Fibroblast of skin of scalp (primary cell): ENCODE measurements around the gene THEMIS2.
"Not testable (repeated sequence)": the region's sequence is repeated elsewhere in the genome, so short reads cannot be mapped to it uniquely, and the experiment has no call there.

Experiments
- DNase-seq: peaks from one replicate; pipeline ENCODE4 v3.0.0-alpha.2; 2013

Gene THEMIS2

DNA sequence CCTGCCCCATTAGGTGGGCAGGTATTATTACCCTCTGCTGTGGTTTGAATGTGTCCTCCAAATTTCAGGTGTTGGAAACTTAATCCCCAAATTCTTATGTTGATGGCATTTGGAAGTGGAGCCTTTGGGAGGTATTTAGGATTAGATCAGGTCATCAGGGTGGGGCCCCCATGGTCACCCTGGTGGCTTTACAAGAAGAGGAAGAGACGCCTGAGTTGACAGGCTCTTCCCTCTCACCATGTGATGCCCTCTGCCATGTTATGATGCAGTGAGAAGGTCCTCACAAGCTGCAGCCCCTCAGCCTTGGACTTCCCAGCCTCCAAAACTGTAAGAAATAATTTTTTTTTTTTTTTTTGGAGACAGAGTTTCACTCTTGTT, 8.8 kb upstream of the THEMIS2 start:
- no peak for DNase-seq

DNA sequence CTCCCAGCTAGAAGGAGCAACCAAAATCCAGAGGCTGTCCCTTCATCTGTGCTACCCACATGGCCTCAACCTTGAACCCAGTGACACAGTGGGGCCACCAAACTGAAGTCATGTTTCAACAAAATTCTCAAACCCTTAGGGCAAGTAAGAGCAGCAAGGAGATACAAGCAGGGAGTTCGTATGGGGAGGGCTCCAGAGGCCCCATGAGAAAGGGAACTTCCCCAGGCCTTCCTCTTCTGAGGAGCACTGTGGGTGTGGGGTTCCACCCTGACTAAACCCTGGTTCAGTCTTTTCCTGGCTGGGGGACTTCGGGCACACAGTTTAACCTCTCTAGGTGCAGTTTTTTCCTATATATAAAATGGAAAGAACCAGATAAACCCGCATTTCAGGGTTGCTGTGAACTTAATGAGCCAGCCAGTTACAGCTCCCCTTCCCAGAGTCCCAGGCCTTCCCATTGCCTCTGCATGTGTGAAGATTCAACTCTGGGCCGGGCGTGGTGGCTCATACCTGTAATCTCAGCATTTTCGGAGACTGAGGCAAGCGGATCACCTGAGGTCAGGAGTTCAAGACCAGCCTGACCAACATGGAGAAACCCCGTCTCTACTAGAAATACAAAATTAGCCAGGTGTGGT, 8.0 kb upstream of the THEMIS2 start:
- DNase-seq: no peak

DNA sequence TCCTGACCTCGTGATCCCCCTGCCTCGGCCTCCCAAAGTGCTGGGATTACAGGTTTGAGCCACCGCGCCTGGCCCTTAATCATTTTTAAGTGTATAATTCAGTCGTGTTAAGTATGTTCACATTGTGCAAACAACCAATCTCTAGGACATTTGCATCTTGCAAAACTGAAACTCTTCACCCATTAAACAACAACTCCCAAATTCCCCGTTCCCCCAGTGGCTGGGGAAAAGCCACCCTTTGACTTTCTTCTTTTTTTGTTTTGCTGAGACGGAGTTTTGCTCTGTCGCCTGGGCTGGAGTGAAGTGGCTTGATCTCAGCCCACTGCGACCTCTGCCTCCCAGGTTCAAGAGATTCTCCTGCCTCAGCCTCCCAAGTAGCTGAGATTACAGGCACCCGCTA, 6.5 kb upstream of the THEMIS2 start:
- no peak for DNase-seq

DNA sequence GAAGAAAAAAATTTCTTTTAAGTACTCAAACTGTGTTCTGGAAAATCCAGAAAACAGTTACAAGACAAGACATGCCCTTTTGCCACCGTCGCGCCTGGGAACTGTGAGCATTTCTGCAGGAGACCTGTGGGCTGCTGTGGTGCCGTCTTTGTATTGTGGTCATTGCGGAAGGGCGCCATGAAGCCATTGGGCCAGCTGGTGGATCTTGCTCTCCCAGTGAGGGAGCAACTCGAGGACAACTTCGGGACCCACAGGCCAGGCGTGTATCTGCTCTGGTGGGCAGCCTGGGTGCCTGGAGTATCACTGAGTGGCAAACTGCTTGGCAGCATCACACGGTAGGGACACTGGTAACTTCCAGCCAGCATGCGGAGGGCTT, 3.8 kb upstream of the THEMIS2 start:
- no peak for DNase-seq

DNA sequence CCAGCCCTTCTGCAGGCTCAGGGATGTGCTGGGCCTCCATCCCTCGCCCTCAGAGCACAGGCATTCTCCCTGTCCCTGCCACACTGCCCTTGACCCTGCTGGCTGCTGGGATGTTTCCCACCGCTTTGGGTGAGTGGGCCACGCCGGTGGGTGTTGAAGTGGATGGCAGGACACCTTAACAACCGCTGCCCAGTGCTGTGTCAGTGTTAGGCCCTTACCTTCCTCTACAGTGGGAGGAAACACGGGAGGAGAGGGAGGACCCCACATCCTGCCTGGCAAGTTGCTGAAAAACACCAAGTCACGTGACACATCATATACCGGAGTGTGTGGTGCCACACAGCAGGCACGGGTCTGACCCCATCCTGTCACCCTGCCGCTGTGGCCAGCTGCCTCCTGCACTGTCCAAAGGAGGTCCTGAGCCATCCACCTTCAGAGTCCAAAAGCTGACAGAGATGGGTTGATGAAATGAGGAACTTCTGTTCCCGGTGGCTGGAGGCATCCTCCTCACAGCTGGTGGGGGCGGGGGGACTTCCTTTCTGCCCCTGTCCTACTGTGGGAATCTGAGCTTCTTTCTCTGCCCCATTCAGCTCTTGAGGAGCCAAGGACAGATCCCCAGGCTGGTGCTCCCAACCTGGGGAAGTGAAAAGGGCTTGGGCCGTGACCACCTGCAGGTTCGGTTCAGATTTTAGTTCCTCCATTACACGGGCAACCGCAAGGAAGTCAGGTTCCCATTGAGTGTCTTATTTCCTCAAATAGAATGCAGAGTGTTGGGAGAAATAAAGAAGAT, 3.2 kb upstream of the THEMIS2 start:
- DNase-seq: no peak

DNA sequence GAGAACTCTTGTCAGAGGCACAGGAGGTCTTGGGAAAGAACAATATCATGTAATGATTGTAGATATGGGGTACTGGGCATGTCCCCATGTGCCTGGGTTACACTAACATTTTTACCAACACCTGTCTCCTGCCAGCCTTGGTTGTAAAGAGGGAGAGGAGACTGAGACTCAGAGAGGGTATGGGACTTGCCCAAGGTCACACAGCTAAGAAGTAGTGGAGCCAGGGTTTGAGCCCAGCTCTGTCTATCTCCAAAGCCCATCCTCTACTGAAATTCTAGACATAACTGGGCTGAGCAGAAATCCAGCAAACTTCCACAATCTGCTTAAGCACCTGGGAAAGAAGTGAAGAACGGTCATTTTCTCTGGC, 2.6 kb upstream of the THEMIS2 start:
- no peak for DNase-seq

DNA sequence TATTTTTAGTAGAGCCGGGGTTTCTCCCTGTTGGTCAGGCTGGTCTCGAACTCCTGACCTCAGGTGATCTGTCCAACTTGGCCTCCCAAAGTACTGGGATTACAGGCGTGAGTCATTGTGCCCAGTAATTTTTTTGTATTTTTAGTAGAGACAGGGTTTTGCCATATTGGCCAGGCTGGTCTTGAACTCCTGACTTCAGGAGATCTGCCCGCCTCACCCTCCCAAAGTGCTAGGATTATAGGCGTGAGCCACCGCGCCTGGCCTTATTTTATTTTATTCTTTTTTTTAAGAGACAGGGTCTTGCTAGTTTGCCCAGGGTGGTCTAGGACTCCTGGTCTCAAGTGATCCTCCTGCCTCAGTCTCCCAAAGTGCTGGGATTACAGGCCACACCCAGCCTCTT, 1.3 kb upstream of the THEMIS2 start:
- not testable (repeated sequence) for DNase-seq

DNA sequence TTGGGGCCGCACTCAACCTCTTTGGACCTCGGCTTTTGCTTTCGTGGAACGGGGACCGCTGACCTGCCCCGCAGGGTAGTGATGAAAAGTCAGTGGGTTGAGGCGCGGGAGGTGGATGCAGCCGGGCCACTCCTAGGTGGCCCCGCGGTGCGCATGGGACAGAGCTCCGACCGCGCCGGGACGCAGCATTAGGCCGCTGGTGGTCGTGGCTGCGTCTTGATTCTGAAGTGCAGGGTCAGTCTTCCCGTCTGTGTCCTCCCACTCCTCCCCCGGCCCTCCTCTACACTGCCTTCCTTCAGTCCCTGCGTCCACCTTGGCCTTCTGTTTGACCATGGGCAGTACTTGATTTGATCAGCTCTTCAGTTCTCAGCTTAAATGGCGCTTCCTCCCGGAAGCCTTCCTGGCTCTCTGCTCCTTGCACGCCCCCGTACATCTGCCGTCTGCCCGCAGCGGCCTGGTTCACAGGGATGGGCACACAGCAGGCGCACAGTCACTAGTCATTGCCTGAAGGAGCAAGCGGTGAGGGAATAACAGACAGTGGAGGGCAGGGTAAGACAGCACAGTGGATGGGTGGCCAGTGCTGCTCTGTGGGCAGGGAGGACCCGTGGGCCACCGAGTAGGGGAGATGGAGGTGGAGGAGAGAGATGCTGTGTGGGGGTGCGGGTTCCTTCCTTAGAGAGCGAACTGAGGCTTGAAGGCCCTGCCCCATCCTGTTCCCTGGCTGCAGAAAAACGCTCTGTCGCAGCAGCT, 633 bp downstream of the THEMIS2 start:
- DNase-seq: no peak

DNA sequence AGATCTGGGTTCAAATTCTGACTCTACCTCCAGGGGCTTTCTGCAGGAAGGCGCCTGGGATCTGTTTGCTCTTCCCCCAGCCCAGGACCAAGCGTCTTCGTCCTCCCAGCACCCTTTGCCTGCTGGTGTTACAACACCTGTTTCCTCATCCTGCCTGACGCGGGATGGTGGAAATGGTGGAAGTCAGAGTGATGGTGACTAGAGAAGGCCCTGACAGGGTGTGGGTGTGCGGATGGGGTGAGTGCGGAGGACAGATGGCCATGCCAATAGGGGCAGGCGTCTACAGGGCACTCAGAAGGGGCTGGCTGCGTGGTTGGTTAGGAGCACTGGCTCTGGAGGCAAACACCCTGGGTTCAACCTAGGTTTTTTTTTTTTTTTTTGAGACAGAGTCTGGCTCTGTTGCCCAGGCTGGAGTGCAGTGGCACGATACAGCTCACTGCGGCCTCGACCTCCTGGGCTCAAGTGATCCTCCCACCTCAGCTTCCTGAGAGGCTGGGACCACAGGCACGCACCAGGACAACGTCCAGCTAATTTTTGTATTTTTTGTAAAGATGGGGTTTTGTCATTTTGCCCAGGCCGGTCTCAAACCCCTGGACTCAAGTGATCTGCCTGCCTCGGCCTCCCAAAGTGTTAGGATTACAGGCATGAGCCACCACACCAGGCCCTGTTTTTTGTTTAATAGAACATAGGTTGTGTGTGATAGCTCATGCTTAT, 1.5 kb downstream of the THEMIS2 start:
- DNase-seq: no peak

DNA sequence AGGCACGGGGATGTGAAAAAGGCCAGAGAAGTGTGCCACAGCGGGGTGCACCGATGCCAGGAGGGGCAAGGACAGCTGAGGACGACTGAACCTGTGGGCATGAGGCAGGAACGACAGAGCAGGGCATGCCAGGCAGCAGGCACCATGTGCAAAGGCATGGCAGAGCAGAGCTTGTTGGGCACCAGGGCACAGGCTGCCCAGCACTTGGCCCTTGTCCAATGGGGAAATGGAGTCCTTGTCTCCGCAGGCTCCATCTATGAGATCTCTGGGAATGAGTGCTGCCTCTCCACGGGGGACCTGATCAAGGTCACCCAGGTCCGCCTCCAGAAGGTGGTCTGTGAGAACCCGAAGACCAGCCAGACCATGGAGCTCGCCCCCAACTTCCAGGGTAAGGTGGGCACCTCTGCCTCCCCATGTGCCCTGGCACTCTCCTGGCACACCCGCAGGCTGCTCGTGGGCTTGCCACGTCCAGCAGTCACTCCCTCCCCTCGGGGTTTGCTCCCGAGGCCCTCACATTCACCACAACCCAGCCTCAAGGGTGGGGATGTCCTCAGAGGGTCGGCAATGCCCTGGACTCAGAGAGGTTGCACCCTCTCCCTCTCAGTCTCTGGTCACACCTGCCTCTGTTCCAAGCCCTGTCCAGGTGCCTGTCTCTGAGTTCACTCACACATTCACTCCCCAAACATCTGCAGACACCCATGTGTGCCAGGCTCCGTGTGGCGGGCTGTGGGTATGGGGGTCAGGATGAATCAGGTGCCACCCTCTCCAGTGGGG, 4.2 kb downstream of the THEMIS2 start:
- DNase-seq: no peak

DNA sequence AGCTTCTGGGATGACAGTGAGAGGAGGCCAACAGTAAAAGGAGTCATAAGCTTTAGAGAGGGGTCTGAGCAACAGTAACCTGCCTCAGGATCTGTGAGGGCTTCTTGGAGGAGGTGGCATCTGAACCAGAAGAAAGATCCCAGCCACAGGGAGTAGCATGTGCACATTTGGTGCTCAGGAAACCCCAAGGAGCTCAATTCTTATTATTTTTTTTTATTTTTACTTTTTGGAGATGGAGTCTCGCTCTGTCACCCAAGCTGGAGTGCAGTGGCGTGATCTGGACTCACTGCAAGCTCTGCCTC, 4.7 kb downstream of the THEMIS2 start:
- DNase-seq: no peak

DNA sequence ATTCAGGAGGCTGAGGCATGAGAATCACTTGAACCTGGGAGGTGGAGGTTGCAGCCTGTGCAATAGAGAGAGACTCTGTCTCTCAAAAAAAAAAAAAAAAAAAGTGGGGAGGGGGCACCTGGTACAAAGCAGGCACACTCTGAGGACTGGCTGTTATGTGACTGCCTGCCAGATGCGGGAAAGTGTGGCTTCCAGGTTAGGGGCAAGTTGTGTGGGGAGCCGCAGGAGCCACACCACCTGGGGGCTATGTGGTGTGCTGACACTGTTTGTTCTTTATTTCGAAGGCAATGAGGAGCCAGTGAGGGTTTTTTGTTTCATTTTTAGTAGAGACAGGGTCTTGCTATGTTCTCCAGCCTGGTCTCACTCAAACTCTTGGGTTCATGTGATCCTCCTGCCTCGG, 5.7 kb downstream of the THEMIS2 start:
- DNase-seq: no peak

DNA sequence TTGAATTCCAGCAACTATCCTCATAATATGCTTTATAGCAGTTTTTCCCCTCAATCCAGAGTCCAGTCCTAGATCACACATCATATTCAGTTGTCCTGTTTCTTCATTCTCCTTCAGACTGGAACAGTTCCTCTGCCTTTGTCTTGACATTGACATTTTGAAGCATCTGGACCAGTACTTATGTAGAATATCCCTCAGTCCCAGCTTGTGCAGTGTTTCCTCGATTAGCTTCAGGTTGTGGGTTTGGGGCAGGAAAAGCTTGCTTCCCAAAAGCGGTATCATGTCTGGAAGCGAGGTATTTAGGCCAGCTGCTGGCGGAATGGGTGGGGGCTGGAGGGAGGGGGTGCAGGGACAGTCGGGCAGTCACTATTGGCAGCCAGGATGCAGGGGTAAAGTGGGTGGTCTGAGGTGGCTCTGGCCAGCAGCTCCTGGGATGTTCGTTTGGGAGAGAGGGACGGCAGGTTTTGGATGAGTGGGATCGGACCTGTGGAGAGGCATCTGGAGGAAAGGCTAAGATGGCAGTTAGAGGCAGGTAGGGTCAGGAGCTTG, 6.5 kb downstream of the THEMIS2 start:
- DNase-seq: no peak

DNA sequence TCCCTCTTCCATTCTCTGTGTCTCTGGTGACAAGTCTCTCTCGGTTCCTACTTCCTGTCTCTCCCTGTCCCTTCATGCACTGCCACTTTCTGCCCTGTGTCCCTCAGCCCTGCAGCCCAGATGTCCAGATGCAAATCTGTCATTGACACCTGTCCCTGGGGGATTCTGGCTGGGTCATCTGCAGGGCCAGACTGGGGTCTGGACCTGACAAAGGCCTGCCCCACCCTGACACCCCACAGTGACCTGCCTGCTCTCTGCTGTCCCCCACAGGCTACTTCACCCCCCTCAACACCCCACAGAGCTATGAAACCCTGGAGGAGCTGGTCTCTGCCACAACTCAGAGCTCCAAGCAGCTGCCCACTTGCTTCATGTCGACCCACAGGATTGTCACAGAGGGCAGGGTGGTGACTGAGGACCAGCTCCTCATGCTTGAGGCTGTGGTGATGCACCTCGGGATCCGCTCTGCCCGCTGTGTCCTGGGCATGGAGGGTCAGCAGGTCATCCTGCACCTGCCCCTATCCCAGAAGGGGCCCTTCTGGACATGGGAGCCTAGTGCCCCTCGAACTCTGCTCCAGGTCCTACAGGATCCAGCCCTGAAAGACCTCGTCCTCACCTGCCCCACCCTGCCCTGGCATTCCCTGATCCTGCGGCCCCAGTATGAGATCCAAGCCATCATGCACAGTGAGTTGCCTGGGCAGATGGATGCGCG, 7.2 kb downstream of the THEMIS2 start:
- no peak for DNase-seq

DNA sequence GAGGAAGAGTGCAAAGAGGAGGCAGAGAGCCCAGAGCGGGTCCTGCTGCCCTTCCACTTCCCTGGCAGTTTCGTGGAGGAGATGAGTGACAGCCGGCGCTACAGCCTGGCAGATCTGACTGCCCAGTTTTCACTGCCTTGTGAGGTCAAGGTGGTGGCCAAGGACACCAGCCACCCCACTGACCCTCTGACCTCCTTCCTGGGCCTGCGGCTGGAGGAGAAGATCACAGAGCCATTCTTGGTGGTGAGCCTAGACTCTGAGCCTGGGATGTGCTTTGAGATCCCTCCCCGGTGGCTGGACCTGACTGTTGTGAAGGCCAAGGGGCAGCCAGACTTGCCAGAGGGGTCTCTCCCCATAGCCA, 10.2 kb downstream of the THEMIS2 start:
- DNase-seq: no peak

DNA sequence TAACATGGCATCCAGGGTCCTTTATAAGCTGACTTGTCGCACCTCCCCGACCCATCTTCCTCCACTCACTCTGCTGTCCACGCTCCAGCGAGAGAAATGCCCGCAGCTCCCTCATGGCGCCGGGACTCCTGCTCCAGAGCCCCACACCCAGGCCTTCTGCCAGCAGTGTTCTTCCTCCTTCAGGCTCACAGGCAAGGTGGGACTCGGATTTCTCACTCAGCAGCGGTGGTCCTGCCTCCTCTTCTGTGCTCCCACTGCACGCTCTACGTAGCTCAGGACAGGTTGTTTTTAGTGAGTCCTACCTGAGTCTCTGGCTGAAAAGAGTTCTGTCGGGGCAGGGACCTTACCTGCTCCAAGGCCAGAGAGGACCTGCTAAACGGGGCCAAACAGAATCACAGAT, 11.2 kb downstream of the THEMIS2 start:
- no peak for DNase-seq

DNA sequence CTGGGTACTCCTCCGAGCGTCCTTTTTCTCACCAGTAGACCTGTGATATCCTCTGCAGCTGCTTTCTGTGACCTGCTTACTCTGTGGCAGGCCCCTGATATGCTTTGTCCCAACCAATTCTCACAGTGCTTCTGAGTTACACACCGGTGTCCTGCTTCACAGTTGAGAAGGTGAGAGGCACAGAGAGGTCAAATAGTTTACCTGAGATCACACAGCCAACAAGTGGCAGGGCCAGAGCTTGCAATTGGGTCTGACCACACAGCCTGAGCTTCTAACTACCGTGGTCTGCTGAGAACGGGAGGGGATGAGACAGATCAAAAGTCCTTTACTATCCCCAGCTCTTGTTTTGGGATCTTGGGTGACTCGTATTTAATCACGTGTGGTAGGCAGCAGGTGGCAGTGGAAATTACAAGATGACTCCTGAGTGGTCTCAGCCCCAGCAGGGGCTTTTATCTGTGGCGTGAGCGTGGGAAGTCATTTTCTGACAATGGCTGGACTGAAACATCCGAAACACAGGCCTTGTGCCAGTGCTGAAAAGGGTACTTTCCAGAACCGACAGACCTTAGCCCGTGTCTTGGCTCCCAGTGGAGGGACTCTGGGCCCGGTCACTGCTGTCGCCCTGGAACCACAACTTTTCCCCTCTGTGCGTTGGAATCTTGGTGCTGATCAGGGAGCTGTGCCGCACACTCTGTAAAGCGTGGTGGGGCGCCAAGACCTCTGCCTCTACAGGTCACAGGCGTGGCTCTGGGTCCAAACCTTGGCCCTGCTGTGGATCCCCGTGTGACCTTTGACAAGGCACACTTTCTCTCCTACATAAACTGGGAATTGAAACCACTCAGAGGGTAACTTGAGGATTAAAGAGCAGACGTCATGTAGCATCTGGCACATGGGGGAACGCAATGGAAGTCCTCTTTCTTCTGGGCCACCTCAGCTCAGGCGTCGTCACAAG, 11.9 kb downstream of the THEMIS2 start:
- no peak for DNase-seq

DNA sequence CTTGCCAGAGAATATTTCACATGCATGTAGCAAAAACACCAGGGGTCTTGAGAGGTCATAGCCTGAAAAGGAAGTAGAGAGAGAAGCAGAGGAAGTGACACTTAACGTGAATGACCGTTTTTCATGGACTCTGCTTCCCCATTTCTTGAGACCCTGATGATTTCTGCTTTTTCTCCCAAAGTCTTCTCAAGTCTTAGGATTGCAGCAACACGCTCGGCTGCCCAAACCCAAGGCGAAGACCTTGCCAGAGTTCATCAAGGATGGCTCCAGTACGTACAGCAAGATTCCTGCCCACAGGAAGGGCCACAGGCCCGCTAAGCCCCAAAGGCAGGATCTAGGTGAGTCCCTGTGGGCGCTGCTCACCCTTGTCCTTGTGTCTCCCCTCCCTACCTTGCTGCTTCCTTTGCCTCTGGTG, 12.8 kb downstream of the THEMIS2 start:
- DNase-seq: no peak

DNA sequence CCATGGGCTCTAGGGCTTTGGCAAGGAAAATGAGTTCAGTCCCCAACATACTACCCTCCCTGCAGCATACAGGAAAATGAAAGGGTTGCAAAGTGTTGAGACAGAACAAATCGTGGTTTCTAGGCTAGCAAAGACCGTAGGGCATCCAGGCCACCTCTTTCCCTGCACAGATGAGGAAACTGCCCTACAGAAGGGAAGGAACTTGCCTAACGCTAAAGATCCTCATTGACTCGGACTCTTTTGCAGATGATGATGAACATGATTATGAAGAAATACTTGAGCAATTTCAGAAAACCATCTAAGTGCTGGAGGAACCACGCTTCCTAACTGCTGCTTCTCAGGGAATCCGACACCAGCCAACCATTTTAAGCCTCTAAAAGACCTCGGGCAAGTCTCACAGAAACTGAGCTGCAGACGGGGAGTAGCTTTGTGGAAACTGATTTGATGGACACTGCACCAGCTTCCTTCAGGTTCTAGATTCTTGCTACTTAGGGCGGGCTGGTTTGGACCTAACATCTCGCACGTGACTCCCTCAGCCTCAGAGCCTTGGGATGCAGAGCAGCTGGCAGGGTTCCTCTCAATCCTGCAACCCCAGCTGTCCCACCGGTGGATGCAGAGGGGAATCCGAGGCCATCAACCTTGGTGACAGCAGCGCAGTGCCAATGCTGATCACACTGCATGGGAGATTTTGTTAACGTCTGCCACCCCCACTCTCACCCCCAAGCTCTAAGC, 13.4 kb downstream of the THEMIS2 start:
- DNase-seq: no peak

DNA sequence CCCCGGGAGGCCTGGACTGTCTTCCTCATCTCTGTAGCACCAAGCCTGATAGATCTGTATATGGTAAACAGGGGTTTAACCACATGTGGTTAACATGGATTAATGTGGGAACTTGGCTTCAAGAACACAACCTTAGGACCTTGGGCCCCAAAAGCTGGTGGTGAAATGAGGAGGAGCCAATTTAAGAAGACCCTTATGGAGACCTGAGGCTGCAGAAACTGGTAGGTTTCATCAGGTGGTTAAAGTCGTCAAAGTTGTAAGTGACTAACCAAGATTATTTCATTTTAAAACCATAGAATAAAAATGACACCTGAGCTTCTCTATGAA, 14.0 kb downstream of the THEMIS2 start:
- no peak for DNase-seq
